Lower leg skin (tissue), 3 donors: Measurements from ENCODE around the gene TAS1R1.

Source experiments
- POLR2A ChIP-seq, 2 donors: fragments of 450-650 bp; IDR thresholded peaks; one replicate each; pipeline ENCODE4 v1.6.1; 2016 to 2017; ENCODE audit warnings: antibody characterized with exemption in 2 of 2, mild to moderate bottlenecking in 1 of 2, moderate library complexity in 1 of 2
- TF ChIP-seq, protein P1 (sequence below), 3 donors: fragments of 450-650 bp; IDR thresholded peaks; one replicate each; pipeline ENCODE4 v1.5.1; 2016; ENCODE audit warnings: antibody characterized with exemption in 3 of 3, mild to moderate bottlenecking in 3 of 3, moderate library complexity in 2 of 3

DNA sequence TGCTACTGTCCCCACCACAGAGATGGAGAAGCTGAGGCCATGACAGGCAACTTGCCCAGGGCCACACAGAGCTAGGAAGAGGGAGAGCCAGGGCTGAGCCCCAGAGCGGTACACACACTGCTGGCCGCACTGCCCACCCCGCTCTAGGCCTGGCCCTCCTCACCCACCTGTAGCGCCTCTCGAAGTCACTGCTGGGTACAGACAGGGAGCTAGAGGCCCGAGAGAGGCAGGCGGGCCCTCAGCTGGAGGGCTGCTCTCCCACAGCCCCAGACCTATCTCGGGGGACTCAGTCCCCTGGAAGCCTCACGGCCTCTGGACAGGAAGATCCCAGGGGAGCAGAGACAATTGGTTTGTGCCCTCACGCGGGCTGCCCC lies 46.3 kb upstream of the TAS1R1 start:
- TF ChIP-seq POLR2A (IDR thresholded peaks at IDR 0.05) = no peak
- TF ChIP-seq, protein P1, sequence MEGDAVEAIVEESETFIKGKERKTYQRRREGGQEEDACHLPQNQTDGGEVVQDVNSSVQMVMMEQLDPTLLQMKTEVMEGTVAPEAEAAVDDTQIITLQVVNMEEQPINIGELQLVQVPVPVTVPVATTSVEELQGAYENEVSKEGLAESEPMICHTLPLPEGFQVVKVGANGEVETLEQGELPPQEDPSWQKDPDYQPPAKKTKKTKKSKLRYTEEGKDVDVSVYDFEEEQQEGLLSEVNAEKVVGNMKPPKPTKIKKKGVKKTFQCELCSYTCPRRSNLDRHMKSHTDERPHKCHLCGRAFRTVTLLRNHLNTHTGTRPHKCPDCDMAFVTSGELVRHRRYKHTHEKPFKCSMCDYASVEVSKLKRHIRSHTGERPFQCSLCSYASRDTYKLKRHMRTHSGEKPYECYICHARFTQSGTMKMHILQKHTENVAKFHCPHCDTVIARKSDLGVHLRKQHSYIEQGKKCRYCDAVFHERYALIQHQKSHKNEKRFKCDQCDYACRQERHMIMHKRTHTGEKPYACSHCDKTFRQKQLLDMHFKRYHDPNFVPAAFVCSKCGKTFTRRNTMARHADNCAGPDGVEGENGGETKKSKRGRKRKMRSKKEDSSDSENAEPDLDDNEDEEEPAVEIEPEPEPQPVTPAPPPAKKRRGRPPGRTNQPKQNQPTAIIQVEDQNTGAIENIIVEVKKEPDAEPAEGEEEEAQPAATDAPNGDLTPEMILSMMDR (IDR thresholded peaks at IDR 0.05) = no peak
